Measurements from ENCODE around the gene GRK5. TPM values are rescaled to one million over a fixed set of nuclear protein-coding genes. Genes with fewer than 3 reads are reported as not detected.

The GRK5 gene
- total RNA-seq, 4 donors from 2014 or later: 43.5 to 61.7 (median 48.9) TPM

GRCh38 chr10:119388849-119389345, 181.5 kb downstream of the GRK5 start:
- DNase-seq (ENCODE audit: low spot score in 2 of 2): no peak
- H3K27ac ChIP-seq: no peak overlapping the region
- whole genome bisulfite sequencing, 2 donors: 89 to 96% methylated on average over 1 of the region's 1 CpG
- peaks cover 0 to 17% (median 0%) of the 10 kb centered on the region in 3 donors for H3K36me3 ChIP-seq
- TF ChIP-seq, protein P1, sequence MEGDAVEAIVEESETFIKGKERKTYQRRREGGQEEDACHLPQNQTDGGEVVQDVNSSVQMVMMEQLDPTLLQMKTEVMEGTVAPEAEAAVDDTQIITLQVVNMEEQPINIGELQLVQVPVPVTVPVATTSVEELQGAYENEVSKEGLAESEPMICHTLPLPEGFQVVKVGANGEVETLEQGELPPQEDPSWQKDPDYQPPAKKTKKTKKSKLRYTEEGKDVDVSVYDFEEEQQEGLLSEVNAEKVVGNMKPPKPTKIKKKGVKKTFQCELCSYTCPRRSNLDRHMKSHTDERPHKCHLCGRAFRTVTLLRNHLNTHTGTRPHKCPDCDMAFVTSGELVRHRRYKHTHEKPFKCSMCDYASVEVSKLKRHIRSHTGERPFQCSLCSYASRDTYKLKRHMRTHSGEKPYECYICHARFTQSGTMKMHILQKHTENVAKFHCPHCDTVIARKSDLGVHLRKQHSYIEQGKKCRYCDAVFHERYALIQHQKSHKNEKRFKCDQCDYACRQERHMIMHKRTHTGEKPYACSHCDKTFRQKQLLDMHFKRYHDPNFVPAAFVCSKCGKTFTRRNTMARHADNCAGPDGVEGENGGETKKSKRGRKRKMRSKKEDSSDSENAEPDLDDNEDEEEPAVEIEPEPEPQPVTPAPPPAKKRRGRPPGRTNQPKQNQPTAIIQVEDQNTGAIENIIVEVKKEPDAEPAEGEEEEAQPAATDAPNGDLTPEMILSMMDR (IDR thresholded peaks at IDR 0.05): no peak
- TF ChIP-seq POLR2A (IDR thresholded peaks at IDR 0.05) (no peak), EP300 (IDR thresholded peaks at IDR 0.05) (no peak)
- H3K9me3 ChIP-seq: no peaks in the 10 kb centered on the region
- peaks cover 0 to 18% (median 0%) of the 10 kb centered on the region in 4 donors for H3K4me1 ChIP-seq
- no peak overlapping the region for H3K4me3 ChIP-seq
- no peaks in the 10 kb centered on the region for H3K27me3 ChIP-seq

GRCh38 chr10:119391440-119392251, 184.3 kb downstream of the GRK5 start:
- DNase-seq (ENCODE audit: low spot score in 2 of 2): no peak
- H3K27me3 ChIP-seq: no peaks in the 10 kb centered on the region
- 83 to 86% methylated on average over 16 to 18 of the region's 18 CpGs for WGBS, 2 donors
- no peak overlapping the region for H3K4me3 ChIP-seq
- peaks cover 0 to 6% (median 0%) of the 10 kb centered on the region in 3 donors for H3K36me3 ChIP-seq
- H3K9me3 ChIP-seq: no peaks in the 10 kb centered on the region
- TF ChIP-seq EP300 (IDR thresholded peaks at IDR 0.05): peak in 1 of 2 donors; percentile 3
- TF ChIP-seq, protein P1 (IDR thresholded peaks at IDR 0.05): no peak
- peaks cover 0 to 39% (median 10%) of the 10 kb centered on the region in 4 donors for H3K4me1 ChIP-seq
- H3K27ac ChIP-seq: peak overlapping the region in 2 of 4 donors; percentile 44 to 52

GRCh38 chr10:119393019-119393418, 185.6 kb downstream of the GRK5 start:
- 64 to 76% methylated on average over 9 to 13 of the region's 13 CpGs for WGBS, 2 donors
- TF ChIP-seq POLR2A (IDR thresholded peaks at IDR 0.05) (no peak), EP300 (IDR thresholded peaks at IDR 0.05) (no peak)
- TF ChIP-seq, protein P1 (IDR thresholded peaks at IDR 0.05): no peak
- H3K27ac ChIP-seq: peak overlapping the region in 1 of 4 donors; percentile 13

DNA sequence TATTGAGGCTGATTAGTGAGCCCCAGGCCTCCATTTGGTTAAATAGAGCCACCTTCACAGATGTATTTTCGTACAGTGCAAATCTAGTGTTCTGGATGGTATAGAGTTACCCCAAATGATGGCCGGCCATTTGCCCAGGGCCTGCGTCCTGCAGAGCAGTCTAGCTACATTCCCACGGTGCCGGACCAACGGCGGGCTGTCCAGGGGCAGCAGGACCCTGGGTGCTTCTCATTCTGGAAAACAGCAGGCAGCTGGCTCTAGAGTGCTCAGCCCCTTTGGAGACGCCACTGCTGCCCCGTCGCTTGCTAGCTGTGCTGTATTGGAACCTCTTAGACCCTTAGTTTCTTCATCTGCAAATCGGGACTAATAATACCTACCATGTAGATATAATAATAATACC, 186.1 kb downstream of the GRK5 start:
- Histone ChIP-seq H3K4me1 (peaks cover 0 to 40% (median 11%) of the 10 kb centered on the region in 4 donors), H3K9me3 (no peaks in the 10 kb centered on the region), H3K36me3 (peaks cover 0 to 22% (median 0%) of the 10 kb centered on the region in 3 donors), H3K4me3 (no peak overlapping the region), H3K27ac (peak overlapping the region in 1 of 4 donors; percentile 13), H3K27me3 (no peaks in the 10 kb centered on the region)
- 89 to 92% methylated on average over 10 to 11 of the region's 11 CpGs for WGBS, 2 donors
- no peak for DNase-seq (ENCODE audit: low spot score in 2 of 2)
- TF ChIP-seq EP300 (IDR thresholded peaks at IDR 0.05) (no peak), POLR2A (IDR thresholded peaks at IDR 0.05) (no peak)
- TF ChIP-seq, protein P1 (IDR thresholded peaks at IDR 0.05): no peak

More at GRCh38 chr10:119393019-119393418, 185.6 kb downstream of the GRK5 start:
- H3K9me3 ChIP-seq: no peaks in the 10 kb centered on the region
- H3K4me1 ChIP-seq: peaks cover 0 to 40% (median 11%) of the 10 kb centered on the region in 4 donors
- H3K36me3 ChIP-seq: peaks cover 0 to 19% (median 0%) of the 10 kb centered on the region in 3 donors
- DNase-seq (ENCODE audit: low spot score in 2 of 2): no peak
- H3K27me3 ChIP-seq: no peaks in the 10 kb centered on the region
- no peak overlapping the region for H3K4me3 ChIP-seq

DNA sequence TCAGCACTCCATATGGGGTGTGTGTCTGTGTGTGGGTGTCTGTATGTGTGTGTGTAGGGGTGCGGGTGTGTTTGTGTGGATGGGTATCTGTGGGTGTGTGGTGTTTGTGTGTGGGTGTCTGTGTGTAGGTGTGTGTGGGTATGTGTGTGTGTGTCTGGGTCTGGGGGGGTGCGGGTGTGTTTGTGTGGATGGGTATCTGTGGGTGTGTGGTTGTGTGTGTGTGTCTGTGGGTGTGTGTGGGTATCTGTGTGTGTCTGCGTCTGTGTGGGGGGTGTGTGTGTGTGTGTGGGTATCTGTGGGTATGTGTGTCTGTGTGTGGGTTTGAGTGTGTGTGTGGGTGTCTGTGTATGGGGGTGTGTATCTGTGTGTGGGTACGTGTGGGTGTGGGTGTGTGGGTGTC, 186.5 kb downstream of the GRK5 start:
- TF ChIP-seq POLR2A (IDR thresholded peaks at IDR 0.05) (no peak), EP300 (IDR thresholded peaks at IDR 0.05) (no peak)
- TF ChIP-seq, protein P1 (IDR thresholded peaks at IDR 0.05): no peak
- H3K9me3 ChIP-seq: no peaks in the 10 kb centered on the region
- peaks cover 0 to 17% (median 0%) of the 10 kb centered on the region in 3 donors for H3K36me3 ChIP-seq
- no peaks in the 10 kb centered on the region for H3K27me3 ChIP-seq
- 76 to 83% methylated on average over 4 of the region's 4 CpGs for WGBS, 2 donors
- DNase-seq (ENCODE audit: low spot score in 2 of 2): no peak
- H3K27ac ChIP-seq: no peak overlapping the region
- H3K4me1 ChIP-seq: peaks cover 0 to 44% (median 11%) of the 10 kb centered on the region in 4 donors
- H3K4me3 ChIP-seq: no peak overlapping the region

All from tibial nerve (tissue), 4 donors.